ENCODE data around the gene HGD.

DNA sequence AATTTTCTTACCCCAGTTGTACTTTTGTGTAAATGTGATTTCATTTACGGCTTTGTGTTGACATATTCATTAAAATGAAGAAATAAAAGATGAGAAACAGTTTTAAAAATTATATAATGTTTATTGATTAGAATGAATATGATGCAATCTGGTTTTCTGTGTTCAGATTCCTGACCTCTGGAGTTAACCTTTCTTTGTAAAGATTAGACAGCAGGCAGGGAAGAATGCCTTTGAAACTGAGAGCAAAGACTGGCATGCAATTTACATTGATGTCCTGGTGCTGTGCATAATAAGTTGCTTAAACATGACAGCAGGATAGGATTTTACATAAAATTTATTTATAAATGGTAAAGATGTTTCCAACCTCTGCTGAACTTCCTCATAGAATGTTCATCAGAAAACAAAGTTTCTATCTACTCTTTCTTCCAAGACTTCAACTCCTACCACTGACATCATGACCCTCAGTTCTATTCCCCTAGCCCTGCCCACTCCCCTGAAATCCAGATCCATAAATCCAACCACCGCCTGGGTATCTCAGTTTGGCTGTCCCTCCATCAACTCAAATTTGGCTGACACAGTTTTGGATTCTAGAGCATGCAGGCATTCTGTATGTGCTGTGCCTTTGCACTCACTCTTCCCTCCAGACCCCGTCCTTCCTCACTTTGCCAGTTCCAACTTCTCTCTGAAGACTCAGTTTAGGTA, 1.7 kb downstream of the HGD start:
- TF ChIP-seq SP1 (CRISPR knock-in tag; conservative IDR thresholded peaks at IDR 0.05) (no peak), CBFB (CRISPR knock-in tag; IDR thresholded peaks at IDR 0.05; ENCODE audit: low read depth) (no peak), ZNF423 (CRISPR knock-in tag; IDR thresholded peaks at IDR 0.05) (no peak), NR2C2 (CRISPR knock-in tag; IDR thresholded peaks at IDR 0.05) (no peak)
- TF ChIP-seq, protein P1, sequence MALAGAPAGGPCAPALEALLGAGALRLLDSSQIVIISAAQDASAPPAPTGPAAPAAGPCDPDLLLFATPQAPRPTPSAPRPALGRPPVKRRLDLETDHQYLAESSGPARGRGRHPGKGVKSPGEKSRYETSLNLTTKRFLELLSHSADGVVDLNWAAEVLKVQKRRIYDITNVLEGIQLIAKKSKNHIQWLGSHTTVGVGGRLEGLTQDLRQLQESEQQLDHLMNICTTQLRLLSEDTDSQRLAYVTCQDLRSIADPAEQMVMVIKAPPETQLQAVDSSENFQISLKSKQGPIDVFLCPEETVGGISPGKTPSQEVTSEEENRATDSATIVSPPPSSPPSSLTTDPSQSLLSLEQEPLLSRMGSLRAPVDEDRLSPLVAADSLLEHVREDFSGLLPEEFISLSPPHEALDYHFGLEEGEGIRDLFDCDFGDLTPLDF (CRISPR knock-in tag; IDR thresholded peaks at IDR 0.05) = no peak
- TF ChIP-seq, protein P2, sequence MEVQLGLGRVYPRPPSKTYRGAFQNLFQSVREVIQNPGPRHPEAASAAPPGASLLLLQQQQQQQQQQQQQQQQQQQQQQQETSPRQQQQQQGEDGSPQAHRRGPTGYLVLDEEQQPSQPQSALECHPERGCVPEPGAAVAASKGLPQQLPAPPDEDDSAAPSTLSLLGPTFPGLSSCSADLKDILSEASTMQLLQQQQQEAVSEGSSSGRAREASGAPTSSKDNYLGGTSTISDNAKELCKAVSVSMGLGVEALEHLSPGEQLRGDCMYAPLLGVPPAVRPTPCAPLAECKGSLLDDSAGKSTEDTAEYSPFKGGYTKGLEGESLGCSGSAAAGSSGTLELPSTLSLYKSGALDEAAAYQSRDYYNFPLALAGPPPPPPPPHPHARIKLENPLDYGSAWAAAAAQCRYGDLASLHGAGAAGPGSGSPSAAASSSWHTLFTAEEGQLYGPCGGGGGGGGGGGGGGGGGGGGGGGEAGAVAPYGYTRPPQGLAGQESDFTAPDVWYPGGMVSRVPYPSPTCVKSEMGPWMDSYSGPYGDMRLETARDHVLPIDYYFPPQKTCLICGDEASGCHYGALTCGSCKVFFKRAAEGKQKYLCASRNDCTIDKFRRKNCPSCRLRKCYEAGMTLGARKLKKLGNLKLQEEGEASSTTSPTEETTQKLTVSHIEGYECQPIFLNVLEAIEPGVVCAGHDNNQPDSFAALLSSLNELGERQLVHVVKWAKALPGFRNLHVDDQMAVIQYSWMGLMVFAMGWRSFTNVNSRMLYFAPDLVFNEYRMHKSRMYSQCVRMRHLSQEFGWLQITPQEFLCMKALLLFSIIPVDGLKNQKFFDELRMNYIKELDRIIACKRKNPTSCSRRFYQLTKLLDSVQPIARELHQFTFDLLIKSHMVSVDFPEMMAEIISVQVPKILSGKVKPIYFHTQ (CRISPR knock-in tag; IDR thresholded peaks at IDR 0.05) = no peak
- TF ChIP-seq, protein P3, sequence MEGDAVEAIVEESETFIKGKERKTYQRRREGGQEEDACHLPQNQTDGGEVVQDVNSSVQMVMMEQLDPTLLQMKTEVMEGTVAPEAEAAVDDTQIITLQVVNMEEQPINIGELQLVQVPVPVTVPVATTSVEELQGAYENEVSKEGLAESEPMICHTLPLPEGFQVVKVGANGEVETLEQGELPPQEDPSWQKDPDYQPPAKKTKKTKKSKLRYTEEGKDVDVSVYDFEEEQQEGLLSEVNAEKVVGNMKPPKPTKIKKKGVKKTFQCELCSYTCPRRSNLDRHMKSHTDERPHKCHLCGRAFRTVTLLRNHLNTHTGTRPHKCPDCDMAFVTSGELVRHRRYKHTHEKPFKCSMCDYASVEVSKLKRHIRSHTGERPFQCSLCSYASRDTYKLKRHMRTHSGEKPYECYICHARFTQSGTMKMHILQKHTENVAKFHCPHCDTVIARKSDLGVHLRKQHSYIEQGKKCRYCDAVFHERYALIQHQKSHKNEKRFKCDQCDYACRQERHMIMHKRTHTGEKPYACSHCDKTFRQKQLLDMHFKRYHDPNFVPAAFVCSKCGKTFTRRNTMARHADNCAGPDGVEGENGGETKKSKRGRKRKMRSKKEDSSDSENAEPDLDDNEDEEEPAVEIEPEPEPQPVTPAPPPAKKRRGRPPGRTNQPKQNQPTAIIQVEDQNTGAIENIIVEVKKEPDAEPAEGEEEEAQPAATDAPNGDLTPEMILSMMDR (IDR thresholded peaks at IDR 0.05) = no peak
- TF ChIP-seq, protein P4, sequence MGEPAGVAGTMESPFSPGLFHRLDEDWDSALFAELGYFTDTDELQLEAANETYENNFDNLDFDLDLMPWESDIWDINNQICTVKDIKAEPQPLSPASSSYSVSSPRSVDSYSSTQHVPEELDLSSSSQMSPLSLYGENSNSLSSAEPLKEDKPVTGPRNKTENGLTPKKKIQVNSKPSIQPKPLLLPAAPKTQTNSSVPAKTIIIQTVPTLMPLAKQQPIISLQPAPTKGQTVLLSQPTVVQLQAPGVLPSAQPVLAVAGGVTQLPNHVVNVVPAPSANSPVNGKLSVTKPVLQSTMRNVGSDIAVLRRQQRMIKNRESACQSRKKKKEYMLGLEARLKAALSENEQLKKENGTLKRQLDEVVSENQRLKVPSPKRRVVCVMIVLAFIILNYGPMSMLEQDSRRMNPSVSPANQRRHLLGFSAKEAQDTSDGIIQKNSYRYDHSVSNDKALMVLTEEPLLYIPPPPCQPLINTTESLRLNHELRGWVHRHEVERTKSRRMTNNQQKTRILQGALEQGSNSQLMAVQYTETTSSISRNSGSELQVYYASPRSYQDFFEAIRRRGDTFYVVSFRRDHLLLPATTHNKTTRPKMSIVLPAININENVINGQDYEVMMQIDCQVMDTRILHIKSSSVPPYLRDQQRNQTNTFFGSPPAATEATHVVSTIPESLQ (CRISPR knock-in tag; IDR thresholded peaks at IDR 0.05) = no peak
- TF ChIP-seq, protein P5, sequence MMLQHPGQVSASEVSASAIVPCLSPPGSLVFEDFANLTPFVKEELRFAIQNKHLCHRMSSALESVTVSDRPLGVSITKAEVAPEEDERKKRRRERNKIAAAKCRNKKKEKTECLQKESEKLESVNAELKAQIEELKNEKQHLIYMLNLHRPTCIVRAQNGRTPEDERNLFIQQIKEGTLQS (CRISPR knock-in tag; conservative IDR thresholded peaks at IDR 0.05) = no peak

Data from WTC11 (cell line).